22Rv1 (cell line): Measurements from ENCODE around the gene ITPR2.

Source experiments
- H3K27ac ChIP-seq: fragments of 450-650 bp; 2 replicates; pipeline ENCODE4 v1.5.1; 2017
- ZFX ChIP-seq: fragments of 450-650 bp; IDR thresholded peaks from 2 replicates; pipeline ENCODE4 v1.6.1; 2017; ENCODE audit warnings: antibody characterized with exemption, borderline replicate concordance
- TF ChIP-seq, protein P1 (sequence below): fragments of 450-650 bp; IDR thresholded peaks from 2 replicates; pipeline ENCODE4 v1.5.1; 2017; ENCODE audit warnings: mild to moderate bottlenecking

ITPR2 gene

DNA sequence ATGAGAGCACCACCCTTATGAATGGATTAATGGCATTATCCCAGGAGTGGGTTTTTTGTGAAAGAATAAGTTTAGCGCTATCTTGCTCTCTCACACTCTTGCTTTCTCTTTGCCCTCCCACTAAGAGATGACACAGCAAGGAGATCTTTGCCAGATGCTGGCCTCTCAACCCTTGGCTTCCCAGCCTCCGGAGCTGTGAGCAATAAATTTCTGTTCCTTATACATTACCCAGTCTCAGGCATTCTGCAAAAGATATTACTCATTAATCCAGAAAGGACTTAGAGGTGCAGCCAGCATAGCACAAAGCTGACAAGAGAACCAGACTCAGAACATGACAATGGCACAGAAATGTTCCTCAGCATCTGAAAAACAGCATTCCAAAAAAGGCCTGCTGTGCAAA lies 190.6 kb downstream of the ITPR2 start:
- H3K27ac ChIP-seq: no peak overlapping the region
- TF ChIP-seq ZFX: no peak
- TF ChIP-seq, protein P1, sequence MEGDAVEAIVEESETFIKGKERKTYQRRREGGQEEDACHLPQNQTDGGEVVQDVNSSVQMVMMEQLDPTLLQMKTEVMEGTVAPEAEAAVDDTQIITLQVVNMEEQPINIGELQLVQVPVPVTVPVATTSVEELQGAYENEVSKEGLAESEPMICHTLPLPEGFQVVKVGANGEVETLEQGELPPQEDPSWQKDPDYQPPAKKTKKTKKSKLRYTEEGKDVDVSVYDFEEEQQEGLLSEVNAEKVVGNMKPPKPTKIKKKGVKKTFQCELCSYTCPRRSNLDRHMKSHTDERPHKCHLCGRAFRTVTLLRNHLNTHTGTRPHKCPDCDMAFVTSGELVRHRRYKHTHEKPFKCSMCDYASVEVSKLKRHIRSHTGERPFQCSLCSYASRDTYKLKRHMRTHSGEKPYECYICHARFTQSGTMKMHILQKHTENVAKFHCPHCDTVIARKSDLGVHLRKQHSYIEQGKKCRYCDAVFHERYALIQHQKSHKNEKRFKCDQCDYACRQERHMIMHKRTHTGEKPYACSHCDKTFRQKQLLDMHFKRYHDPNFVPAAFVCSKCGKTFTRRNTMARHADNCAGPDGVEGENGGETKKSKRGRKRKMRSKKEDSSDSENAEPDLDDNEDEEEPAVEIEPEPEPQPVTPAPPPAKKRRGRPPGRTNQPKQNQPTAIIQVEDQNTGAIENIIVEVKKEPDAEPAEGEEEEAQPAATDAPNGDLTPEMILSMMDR: no peak

DNA sequence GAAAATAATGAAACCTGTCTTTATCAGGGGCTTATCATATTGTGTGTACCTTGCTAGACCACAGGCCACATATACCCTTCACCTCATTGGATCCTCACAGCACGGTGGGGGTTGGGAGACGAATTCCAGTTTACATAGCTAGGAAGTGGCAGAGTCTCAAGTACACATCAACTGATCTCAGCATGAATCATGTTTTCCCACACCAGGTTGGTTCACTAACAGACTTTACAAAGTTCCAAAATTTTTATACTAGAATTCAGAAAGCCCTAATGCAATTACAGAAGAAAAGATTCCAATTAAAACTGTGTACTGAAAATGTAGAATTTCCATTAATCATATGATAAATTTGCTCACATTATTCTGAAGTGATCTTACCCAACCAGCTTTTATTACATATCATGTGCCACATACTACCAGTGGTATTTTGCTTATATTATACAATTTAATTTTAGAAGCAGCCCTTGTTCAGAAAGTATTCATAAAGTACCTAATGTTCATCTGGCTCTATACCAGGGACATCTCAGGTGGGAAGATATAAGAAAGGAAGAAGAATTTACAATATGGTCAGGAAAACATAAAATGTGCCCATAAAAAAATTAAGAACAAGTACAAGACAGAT lies 196.2 kb downstream of the ITPR2 start:
- no peak overlapping the region for H3K27ac ChIP-seq
- TF ChIP-seq, protein P1: no peak
- no peak for TF ChIP-seq ZFX

DNA sequence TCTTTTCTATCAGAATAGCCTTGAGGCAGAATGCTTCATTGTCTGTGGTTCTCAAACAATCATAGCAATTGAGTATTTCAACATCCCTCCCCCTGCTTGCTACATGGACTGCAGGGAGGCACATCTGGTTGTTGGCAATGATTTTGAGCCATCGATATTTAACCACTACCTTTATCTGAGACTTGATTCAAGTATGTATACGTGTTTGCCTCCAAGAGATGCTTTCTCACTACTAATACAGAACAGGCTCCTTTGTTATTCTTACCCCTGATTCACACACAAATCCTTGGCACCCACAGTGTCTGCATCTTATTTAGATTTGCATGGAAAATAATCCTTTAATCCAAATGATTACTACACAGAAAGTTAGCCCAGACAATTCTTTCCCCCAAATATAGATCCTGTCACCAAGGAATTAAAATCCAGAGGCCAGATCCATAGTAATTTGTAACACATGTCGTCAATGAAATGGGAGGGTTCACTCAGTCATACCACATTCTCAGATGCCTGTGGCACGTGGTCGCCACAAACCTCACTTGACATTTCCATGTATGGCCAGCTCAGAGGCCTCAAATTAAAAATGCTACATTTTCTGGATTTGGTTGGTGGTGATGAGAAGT lies 199.3 kb downstream of the ITPR2 start:
- no peak overlapping the region for H3K27ac ChIP-seq
- TF ChIP-seq, protein P1: no peak

DNA sequence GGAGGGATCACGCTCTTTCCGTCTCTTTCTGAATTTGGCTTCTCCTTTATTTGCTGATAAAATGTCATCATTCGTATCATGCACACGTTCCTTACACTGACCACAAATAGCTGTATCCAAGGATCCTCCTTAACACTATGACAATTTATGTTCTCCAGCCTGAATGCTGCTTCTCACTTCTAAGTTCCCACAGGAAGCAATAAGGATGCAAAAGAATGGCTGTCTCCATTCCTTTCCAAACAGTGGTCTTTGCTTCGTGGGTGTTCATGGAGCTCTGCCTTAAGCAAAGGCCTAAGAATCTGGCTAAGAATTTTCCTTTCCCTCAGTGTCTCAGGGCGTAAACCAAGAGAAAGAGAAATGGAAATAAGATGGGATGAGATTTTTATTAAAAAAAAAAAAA lies 200.2 kb downstream of the ITPR2 start:
- no peak for TF ChIP-seq ZFX
- TF ChIP-seq, protein P1: no peak
- no peak overlapping the region for H3K27ac ChIP-seq

DNA sequence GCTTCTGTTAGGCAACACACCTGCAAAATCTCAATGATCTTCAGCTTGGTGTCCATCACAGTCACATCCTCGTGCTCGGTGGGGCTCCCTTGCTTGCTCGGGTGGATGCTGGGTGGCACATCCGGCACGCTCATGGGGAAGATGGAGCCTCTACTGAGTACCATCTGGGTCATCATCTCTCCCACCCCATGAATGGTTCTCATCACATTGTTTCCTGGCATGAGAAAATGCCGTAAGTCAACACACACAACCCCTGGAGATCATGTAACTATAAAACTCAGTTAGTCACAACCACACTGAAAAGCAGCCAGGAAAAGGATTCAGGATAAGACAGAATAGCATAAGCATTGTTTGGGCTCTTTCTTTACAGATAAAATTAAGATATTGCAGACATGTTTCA lies 201.1 kb downstream of the ITPR2 start:
- H3K27ac ChIP-seq: no peak overlapping the region
- TF ChIP-seq, protein P1: no peak
- no peak for TF ChIP-seq ZFX

DNA sequence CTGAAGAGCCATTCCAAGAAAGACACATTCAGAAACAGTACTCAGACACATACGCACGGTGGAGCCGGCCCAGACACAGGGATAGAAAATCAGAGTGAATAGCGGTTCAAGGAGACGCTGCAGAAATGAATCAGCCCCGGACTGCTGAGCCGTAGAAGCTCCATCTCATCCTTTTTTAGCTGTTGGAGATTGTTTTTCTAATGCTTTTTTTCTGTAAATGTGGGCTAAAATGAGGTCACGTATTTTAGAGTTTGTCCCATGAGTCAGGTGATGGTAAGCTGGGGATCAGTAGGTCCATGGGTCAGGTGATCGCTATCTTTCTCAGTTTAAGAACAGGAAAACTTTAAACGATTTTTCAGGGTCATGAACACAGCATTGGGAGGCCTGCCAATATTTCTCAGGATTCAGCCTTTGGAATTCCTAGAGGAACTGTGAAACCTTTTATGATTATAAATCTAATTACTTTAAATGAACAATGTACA lies 202.4 kb downstream of the ITPR2 start:
- TF ChIP-seq, protein P1: no peak
- TF ChIP-seq ZFX: no peak
- no peak overlapping the region for H3K27ac ChIP-seq

DNA sequence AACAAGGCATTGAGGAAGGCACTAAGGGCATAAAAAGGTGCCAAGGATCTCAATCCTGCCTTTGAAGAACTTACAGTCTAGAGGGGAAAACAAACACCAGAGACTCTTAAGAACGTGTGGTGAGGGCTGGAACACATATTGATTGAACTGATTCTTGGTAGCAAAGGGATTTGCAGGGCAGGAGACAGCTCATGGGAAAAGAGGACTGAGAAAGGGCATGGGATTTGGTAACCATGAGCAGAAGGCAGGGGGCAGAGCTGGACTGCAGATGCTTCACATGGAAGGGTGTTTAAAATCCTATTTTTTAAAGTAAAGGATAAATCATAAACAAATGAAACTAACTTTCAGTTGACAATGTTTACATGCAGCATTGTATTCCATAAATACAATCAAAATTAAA lies 203.1 kb downstream of the ITPR2 start:
- H3K27ac ChIP-seq: no peak overlapping the region
- no peak for TF ChIP-seq ZFX
- TF ChIP-seq, protein P1: no peak
